ENCODE data around the gene SMYD3. TPM values are rescaled to one million over a fixed set of nuclear protein-coding genes. Genes with fewer than 3 reads are reported as not detected.

The SMYD3 gene
- total and polyA plus RNA-seq, 11 donors: 6.3 to 12.1 (median 9.5) TPM

DNA sequence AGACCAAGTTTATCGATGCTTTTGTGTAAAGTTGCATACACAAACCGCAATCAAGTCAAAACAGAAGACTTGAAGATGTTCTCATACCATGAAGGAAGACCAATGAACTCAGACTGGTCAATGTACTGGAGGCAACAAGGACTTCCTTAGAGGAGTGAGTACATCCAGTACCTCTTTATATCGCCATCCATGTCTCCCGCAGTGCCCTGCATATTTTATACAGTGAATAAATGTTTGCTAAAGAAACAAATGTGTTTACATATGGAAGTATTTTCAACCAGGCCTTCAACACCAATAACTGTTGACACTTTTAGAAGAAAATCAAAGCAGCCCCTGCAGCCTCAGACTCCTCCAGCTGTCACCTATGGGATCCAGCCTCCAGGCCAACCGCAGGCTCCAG lies 125.6 kb downstream of the SMYD3 start:
- Histone ChIP-seq H3K9me3 (no peaks in the 10 kb centered on the region), H3K27ac (no peak overlapping the region), H3K4me1 (no peaks in the 10 kb centered on the region), H3K4me3 (no peak overlapping the region), H3K27me3 (no peaks in the 10 kb centered on the region), H3K36me3 (no peaks in the 10 kb centered on the region)
- intact Hi-C loops (cut with DNase I): no loop called here
- no peak for DNase-seq
- WGBS, 4 donors: 94 to 98% (median 97%) methylated on average over 5 of the region's 5 CpGs
- ATAC-seq: no peak
- TF ChIP-seq POLR2A (IDR thresholded peaks at IDR 0.05): no peak
- TF ChIP-seq, protein P1, sequence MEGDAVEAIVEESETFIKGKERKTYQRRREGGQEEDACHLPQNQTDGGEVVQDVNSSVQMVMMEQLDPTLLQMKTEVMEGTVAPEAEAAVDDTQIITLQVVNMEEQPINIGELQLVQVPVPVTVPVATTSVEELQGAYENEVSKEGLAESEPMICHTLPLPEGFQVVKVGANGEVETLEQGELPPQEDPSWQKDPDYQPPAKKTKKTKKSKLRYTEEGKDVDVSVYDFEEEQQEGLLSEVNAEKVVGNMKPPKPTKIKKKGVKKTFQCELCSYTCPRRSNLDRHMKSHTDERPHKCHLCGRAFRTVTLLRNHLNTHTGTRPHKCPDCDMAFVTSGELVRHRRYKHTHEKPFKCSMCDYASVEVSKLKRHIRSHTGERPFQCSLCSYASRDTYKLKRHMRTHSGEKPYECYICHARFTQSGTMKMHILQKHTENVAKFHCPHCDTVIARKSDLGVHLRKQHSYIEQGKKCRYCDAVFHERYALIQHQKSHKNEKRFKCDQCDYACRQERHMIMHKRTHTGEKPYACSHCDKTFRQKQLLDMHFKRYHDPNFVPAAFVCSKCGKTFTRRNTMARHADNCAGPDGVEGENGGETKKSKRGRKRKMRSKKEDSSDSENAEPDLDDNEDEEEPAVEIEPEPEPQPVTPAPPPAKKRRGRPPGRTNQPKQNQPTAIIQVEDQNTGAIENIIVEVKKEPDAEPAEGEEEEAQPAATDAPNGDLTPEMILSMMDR (IDR thresholded peaks at IDR 0.05): no peak

DNA sequence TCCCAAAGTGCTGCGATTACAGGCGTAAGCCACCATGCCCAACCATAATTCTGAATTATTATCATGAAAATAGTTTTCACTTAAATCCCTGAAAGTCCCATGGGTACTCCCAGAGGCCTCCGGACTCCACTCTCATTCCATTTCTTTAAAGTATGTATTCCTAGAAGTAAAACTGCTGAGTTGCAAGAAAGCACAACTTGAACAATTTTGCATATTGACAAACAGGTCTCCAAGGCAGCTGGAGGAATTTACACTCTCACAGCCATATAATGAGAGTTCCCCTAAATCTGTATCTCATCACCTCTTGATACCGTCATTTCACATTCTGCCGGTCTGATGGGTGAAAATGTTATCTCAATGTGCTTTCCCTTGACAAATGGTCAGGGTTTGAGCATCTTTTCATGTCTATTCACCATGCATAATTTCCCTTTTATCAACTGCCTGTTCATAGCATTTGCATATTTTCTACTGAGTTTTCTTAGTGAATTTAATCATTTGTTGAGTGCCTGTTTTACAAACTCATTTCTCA lies 129.4 kb downstream of the SMYD3 start:
- WGBS, 4 donors: 90 to 93% (median 92%) methylated on average over 5 of the region's 5 CpGs
- intact Hi-C loops (cut with DNase I): no loop called here

DNA sequence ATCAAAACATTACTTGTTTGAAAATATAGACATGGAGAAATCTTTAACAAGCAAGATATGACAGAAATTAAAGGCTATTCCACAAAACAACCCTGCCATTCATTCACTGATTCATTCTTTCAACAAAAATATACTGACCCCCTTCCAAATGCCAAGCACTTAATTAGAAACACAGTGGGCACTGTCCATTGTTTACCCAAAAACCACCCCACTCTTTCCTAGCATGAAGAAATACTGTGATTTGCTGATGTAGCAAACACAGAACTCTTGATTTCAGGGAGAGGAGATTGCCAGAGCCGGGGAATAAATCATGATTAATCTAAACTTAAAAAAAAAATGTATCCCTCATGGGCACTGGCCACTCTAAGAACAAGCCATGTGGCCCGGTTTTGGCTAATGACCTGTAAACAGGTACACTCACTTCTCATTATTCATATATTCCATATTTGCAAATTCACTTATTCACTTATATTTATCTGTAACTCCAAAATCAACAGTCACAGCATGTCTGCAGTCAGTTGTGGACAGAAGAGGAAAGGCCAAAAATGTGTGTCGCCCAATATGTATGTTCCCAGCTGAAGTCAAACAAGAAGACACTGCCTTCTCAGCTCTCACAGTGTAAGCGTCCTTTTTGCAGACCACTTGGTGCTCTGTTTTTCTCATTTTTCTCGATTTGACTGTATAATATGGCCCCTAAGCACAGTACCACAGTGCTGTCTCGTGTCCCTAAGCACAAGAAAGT lies 133.1 kb downstream of the SMYD3 start:
- Histone ChIP-seq H3K4me3 (no peak overlapping the region), H3K9me3 (no peaks in the 10 kb centered on the region), H3K4me1 (no peaks in the 10 kb centered on the region), H3K27ac (no peak overlapping the region), H3K36me3 (no peaks in the 10 kb centered on the region), H3K27me3 (no peaks in the 10 kb centered on the region)
- ATAC-seq (no peak), DNase-seq (no peak)
- 79 to 91% (median 87%) methylated on average over 6 of the region's 6 CpGs for WGBS, 4 donors
- intact Hi-C loops (cut with DNase I): no loop called here
- TF ChIP-seq, protein P1 (IDR thresholded peaks at IDR 0.05): no peak

More for the DNA sequence above, 129.4 kb downstream of the SMYD3 start:
- H3K4me3 ChIP-seq: no peak overlapping the region
- no peaks in the 10 kb centered on the region for H3K36me3 ChIP-seq
- H3K4me1 ChIP-seq: no peaks in the 10 kb centered on the region
- no peak for DNase-seq
- H3K9me3 ChIP-seq: no peaks in the 10 kb centered on the region
- no peak for TF ChIP-seq POLR2A (IDR thresholded peaks at IDR 0.05)
- TF ChIP-seq, protein P1 (IDR thresholded peaks at IDR 0.05): no peak
- no peak overlapping the region for H3K27ac ChIP-seq
- no peaks in the 10 kb centered on the region for H3K27me3 ChIP-seq
- no peak for ATAC-seq

DNA sequence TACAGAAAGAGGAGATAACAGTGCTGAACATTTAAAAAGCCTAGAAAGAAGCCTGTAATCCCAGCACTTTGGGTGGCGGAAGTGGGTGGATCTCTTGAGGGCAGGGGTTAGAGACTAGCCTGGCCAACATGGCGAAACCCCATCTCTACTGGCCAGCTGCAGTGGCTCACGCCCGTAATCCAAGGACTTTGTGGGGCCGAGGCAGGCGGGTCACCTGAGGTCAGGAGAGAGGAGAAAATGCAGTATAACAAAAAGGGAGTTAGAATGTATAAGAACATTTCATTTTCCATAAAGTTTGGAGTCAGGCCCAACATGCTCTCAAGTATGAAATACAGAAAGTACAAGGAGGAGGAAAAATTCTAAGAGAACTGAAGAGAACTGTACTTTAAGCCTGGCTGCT lies 134.5 kb downstream of the SMYD3 start:
- H3K4me3 ChIP-seq: no peak overlapping the region
- no peak for TF ChIP-seq POLR2A (IDR thresholded peaks at IDR 0.05)
- TF ChIP-seq, protein P1 (IDR thresholded peaks at IDR 0.05): no peak
- intact Hi-C loops (cut with DNase I): no loop called here
- no peaks in the 10 kb centered on the region for H3K4me1 ChIP-seq
- ATAC-seq (no peak), DNase-seq (no peak)
- 73 to 95% (median 85%) methylated on average over 6 of the region's 6 CpGs for WGBS, 4 donors
- H3K36me3 ChIP-seq: no peaks in the 10 kb centered on the region
- no peaks in the 10 kb centered on the region for H3K27me3 ChIP-seq
- H3K27ac ChIP-seq: no peak overlapping the region
- no peaks in the 10 kb centered on the region for H3K9me3 ChIP-seq

Data from heart left ventricle (tissue), 16 donors.